Measurements from ENCODE around the gene NEK10. TPM values are rescaled to one million over a fixed set of nuclear protein-coding genes. Genes with fewer than 3 reads are reported as not detected.

NEK10 gene
- total and polyA plus RNA-seq, 2 of the 13 experiments (the other 11 are each of a cell fraction or from before 2014, with no cell fraction given), result 2.8 to 14.2 TPM

- TF ChIP-seq ARNT2 (CRISPR knock-in tag; IDR thresholded peaks at IDR 0.05; ENCODE audit: low read depth), result peak; percentile 34; the same call in 1 of the 2 replicates
- TF ChIP-seq DPF2 (CRISPR knock-in tag; IDR thresholded peaks at IDR 0.05; ENCODE audit: borderline replicate concordance, low read depth), result no peak
- no peak for TF ChIP-seq ZBTB37 (CRISPR knock-in tag; IDR thresholded peaks at IDR 0.05)
- TF ChIP-seq CENPX (CRISPR knock-in tag; IDR thresholded peaks at IDR 0.05), result no peak
- TF ChIP-seq ZBTB2 (CRISPR knock-in tag; IDR thresholded peaks at IDR 0.05; ENCODE audit: low read depth), result no peak
- no peak for TF ChIP-seq FOXP1 (IDR thresholded peaks at IDR 0.05)
- no peak for TF ChIP-seq FOXP1 (CRISPR knock-in tag; IDR thresholded peaks at IDR 0.05)
- peak; percentile 60; the same call in 1 of the 2 replicates for TF ChIP-seq HCFC1 (IDR thresholded peaks at IDR 0.05; ENCODE audit: low read depth, low read length)
- TF ChIP-seq HNRNPK (IDR thresholded peaks at IDR 0.05; ENCODE audit: low read depth, low read length, poor library complexity, severe bottlenecking), result peak; percentile 33
- TF ChIP-seq ZNF577 (CRISPR knock-in tag; IDR thresholded peaks at IDR 0.05; ENCODE audit: borderline replicate concordance, low read depth), result no peak
- TF ChIP-seq ZZZ3 (CRISPR knock-in tag; IDR thresholded peaks at IDR 0.05; ENCODE audit: borderline replicate concordance), result no peak
- no peak for TF ChIP-seq ZNF10 (CRISPR knock-in tag; IDR thresholded peaks at IDR 0.05; ENCODE audit: borderline replicate concordance, low read depth)
- no peak for TF ChIP-seq ATF3 (CRISPR knock-in tag; IDR thresholded peaks at IDR 0.05)
- no peak for TF ChIP-seq ZNF709 (CRISPR knock-in tag; IDR thresholded peaks at IDR 0.05)
- TF ChIP-seq ZNF749 (CRISPR knock-in tag; IDR thresholded peaks at IDR 0.05; ENCODE audit: borderline replicate concordance), result no peak
- no peak for TF ChIP-seq ZNF747 (CRISPR knock-in tag; IDR thresholded peaks at IDR 0.05; ENCODE audit: borderline replicate concordance)
- no peak for TF ChIP-seq ZNF513 (CRISPR knock-in tag; conservative IDR thresholded peaks at IDR 0.05)
- peak; percentile 97 for TF ChIP-seq ZNF777 (CRISPR knock-in tag; IDR thresholded peaks at IDR 0.05)
- TF ChIP-seq CHD2 (IDR thresholded peaks at IDR 0.05; ENCODE audit: low read depth, low read length), result peak; percentile 53; the same call in 1 of the 2 replicates
- no peak for TF ChIP-seq ZBTB1 (CRISPR knock-in tag; IDR thresholded peaks at IDR 0.05; ENCODE audit: borderline replicate concordance)
- TF ChIP-seq MED1 (CRISPR knock-in tag; IDR thresholded peaks at IDR 0.05), result 0 out of 2 replicates have a peak, but pooled peaks have one; percentile 10
- no peak for TF ChIP-seq DNMT1 (CRISPR knock-in tag; IDR thresholded peaks at IDR 0.05)
Measured at GRCh38 chr3:27368831-27369607, at the start of gene NEK10 (continued).

Measured in HepG2 (cell line).